Lower leg skin (tissue), 4 donors: ENCODE measurements around the gene HIPK2. TPM values are rescaled to one million over a fixed set of nuclear protein-coding genes. Genes with fewer than 3 reads are reported as not detected.

Experiments
- DNase-seq, 2 donors: peaks; one replicate each; pipeline ENCODE4 v3.0.0-alpha.2; 2019; ENCODE audit warnings: low spot score in 2 of 2
- H3K4me3 ChIP-seq: fragments of 200-600 bp; sonication (generic); 2 replicates; pipeline ENCODE4 v1.5.1; 2017; ENCODE audit warnings: mild to moderate bottlenecking, low read depth; ENCODE audit not compliant: poor library complexity, severe bottlenecking
- CTCF ChIP-seq, 3 donors: fragments of 450-650 bp; IDR thresholded peaks; one replicate each; pipeline ENCODE4 v1.5.1; 2016; ENCODE audit warnings: antibody characterized with exemption in 3 of 3, mild to moderate bottlenecking in 3 of 3, moderate library complexity in 2 of 3
- POLR2A ChIP-seq, 2 donors: fragments of 450-650 bp; IDR thresholded peaks; one replicate each; pipeline ENCODE4 v1.6.1; 2016 to 2017; ENCODE audit warnings: antibody characterized with exemption in 2 of 2, mild to moderate bottlenecking in 1 of 2, moderate library complexity in 1 of 2
- WGBS, 2 donors: methylation state at CpG; one replicate each; pipeline ENCODE4 v1.1.5; 2018; 5-methylcytosine and 5-hydroxymethylcytosine counted together
- intact Hi-C: fragments of 100-400 bp; cut with DNase I; formaldehyde crosslinking; loops from one replicate; pipeline ENCODE4 v1.15.0; 2023; ENCODE audit warnings: low total_unique reads
- total RNA-seq, 4 donors: library from RNA; depleted of rRNA; stranded (reverse); fragments of >200 nt; gene quantifications; one replicate each; pipeline ENCODE4 v1.1.0, GENCODE V29; 2016

HIPK2 gene
- total RNA-seq: 10 to 100 TPM in 2 of 4 donors, 1 to 10 TPM in 2; 4.5 to 14.9 (median 10.4) TPM

GRCh38 chr7:139777948-139778841, at the start of gene HIPK2:
HIPK2 (minus strand) TSS chr7:139777998; CDS start chr7:139777623, 375 bp downstream.
- 0% methylated on average over 44 to 68 of the region's 96 CpGs for WGBS, 2 donors
- peak within 1 kb of the TSS; percentile 75 for H3K4me3 ChIP-seq
- TF ChIP-seq CTCF (IDR thresholded peaks at IDR 0.05) (no peak), POLR2A (IDR thresholded peaks at IDR 0.05) (no peak)
- intact Hi-C loops: loop anchor here (10.0 kb wide), 2 partner anchors 133 to 227 kb away; no protein-coding TSS in a partner anchor
- DNase-seq: peak in 1 of 2 donors; percentile 92

DNA sequence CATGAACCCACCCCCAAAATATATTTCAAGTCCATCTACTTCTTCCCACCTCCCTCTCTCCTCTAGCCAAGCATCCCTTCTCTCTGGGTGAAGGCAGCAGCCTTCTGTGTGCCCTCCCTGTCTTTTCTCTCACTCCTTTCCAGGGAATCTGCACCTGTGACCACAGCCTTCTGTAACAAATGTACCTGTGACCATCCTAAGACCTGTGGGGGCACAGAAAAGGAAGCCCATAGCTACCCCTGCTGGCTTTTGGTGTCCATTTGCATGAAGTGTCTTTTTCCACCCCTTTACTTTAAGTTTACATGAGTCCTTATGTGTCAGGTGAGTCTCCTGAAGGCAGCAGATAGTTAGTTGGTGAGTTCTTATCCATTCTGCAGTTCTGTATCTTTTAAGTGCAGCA, 49.2 kb upstream of the HIPK2 start:
- intact Hi-C loops: no loop called here
- DNase-seq: peak in 1 of 2 donors; percentile 3
- no peak overlapping the region for H3K4me3 ChIP-seq
- TF ChIP-seq POLR2A (IDR thresholded peaks at IDR 0.05) (no peak), CTCF (IDR thresholded peaks at IDR 0.05) (no peak)

DNA sequence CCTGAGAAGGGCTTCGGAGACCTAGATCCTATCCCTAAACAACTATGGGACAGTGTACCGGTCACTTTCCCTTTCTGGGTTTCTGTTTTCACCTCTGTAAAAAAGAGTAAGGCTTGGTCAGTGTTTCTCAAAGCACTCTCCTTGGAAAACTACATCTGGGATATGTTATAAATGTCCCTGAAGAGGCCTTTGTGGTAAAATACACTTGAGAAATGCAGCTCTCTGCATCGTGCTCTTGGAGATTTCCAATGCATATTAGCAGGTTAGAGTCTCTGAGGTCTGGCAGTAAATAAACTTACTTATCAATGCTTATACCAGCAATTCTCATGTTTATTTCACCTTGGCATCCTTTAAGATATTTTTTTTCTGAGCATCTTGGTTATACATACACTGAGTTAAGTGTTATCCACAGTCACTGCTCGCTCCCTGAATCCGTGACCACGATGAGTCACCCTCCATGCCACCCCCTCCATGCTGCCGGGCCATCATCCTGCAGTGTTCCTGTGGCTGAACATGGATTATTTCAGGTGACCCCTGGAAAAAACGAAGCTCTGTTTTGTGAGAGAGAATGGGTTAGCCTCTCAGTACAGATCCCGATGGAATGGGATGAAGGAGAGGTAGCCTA, 48.0 kb upstream of the HIPK2 start:
- intact Hi-C loops: no loop called here
- DNase-seq: peak in 1 of 2 donors; percentile 50
- WGBS, 2 donors: 67 to 75% methylated on average over 9 of the region's 9 CpGs
- H3K4me3 ChIP-seq: no peak overlapping the region
- no peak for TF ChIP-seq POLR2A (IDR thresholded peaks at IDR 0.05)
- no peak for TF ChIP-seq CTCF (IDR thresholded peaks at IDR 0.05)

DNA sequence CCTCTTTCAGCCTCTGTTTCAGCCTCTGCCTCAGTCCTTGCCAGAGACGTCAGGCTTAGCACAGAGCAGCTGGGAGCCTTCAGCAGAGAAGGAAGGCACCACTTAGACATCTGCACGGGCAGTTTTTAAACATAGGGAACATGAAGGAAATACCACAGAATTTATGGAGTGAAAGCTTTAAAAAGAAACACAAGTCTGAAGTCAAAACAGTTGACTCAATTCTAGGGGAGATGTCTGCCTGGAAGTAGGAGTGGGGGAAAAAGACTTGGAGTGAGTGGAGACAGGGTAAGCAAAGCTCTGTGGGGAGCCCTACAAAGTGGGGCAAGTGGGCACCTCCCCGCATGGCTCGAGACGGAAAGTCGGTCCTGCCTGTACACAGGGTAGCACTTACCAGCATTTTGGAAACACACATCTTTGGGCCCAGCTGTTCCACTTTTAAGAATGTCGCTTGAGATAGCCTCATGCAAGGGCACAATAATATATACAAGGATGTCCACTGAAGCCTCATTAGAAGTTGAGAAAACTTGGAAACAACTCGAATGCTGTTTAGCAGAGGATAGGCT, 46.2 kb upstream of the HIPK2 start:
- TF ChIP-seq POLR2A (IDR thresholded peaks at IDR 0.05): no peak
- no peak for TF ChIP-seq CTCF (IDR thresholded peaks at IDR 0.05)
- DNase-seq: peak in 1 of 2 donors; percentile 28
- WGBS, 2 donors: 60 to 73% methylated on average over 8 of the region's 8 CpGs
- intact Hi-C loops: no loop called here
- no peak overlapping the region for H3K4me3 ChIP-seq

GRCh38 chr7:139822855-139823254, 45.1 kb upstream of the HIPK2 start:
- WGBS, 2 donors: 93% methylated on average over 9 of the region's 9 CpGs
- DNase-seq: peak in 1 of 2 donors; percentile 25
- TF ChIP-seq POLR2A (IDR thresholded peaks at IDR 0.05): no peak
- no peak for TF ChIP-seq CTCF (IDR thresholded peaks at IDR 0.05)
- intact Hi-C loops: no loop called here
- no peak overlapping the region for H3K4me3 ChIP-seq
